Retina (tissue), 1 donor: ENCODE results near the gene A2ML1.
"Not testable (repeated sequence)": the region's sequence is repeated elsewhere in the genome, so short reads cannot be mapped to it uniquely, and the experiment has no call there.

Experiments used
- DNase-seq: peaks from one replicate; pipeline ENCODE4 v3.0.0-alpha.2; 2016

Gene A2ML1

DNA sequence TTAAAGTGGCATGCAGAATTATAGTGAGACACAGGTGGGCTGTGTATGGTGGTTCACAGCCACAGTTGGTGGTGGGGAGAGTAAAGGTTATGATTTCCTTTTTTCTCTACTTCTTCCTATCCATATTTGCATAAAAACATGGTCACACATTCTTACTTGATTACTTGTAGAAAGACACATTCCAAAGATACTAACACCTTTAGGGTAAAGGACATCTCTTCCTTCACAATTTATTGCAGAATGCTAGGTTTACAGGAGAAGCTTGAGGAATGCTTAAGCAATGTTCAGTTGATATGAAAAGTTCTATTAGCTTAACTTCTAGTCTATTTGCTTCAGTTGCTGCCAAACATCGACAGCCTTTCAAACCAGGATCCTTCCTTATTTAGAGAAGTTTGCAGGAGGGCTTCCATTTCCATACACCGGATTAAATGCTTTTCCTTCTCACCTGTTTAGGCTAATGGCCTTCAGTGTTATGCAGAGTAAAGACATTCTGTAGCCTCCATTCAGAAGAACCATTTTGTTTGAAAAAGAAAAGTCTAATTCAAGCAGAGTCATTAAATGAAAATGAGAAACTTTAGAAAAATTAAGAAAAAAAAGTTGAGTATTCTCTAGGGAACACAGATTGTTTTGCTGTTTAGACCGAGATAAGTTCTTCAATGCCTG, 89.3 kb downstream of the A2ML1 start:
- no peak for DNase-seq

DNA sequence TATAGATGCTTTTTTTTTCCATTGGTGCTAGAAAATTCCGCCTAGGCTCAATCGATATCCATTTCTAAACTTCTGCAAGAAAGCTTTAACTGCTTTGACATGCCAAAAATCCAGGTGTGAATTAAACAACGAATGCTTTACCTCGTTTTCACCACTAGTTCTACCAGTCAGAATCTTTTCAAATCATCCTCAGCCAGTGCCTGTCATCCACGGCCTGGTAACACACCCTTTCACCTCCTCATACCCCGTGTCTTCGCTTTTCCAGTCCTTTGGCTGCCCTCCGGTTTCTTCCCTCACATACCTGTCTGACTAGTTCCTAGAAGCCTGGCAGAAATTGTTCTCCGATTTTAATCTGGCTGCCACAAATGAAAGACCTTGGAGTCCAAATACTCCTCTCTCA, 90.5 kb downstream of the A2ML1 start:
- DNase-seq = peak; percentile 59

DNA sequence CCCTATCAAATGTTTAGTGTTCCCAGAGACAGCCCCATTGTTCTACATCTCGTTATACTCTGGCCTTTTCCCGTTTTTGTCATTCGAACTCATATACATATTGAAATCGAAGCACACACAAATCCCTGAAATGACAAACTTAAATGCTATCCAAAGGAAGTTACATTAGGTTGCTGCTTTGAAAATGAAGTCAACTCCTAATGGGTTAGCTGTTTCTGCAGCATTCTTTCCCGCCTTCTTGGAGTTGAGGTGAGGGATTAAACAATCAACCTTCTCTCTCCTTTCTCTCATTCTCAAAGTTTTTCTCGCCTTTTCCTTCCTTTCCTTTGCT, 91.2 kb downstream of the A2ML1 start:
- no peak for DNase-seq

DNA sequence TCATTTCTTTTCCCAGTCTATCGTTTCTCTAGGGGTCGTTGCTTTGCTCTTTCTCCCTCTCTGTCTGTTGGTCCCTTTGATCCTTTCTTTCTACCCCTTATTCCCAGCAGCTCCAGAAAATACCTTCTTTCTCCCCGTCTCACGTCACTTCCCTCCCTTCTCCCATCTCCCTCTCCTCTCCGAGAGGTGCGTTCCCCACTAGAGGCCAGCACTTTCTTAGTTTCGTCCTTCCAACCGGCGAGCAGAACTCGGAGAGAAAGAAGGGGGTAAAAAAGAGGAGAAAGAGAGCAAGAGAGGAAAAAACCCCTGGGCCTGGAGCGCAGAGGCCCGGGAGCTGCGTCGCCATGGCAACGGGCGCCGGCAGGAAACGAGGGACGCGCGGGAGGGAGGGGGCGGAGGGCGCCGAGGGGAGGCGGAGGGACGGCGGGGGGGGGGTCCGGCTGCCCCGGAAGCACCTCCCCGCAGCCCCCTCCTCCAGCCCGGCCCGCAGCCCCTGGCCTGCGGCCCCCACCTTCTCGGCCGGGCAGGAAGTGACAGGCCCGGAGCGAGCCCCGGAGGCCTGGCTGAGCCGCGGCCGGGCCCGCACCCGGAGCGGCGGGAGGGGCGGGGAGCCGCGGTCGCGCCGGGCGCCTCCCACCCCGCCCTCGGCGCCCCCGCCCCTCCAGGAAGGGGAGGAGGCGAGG, 91.8 kb downstream of the A2ML1 start, which contains the start of gene PHC1:
Gene PHC1, plus strand, starts transcription at position 477 of the 683 bp plus-strand sequence. CDS start 3,169 bp downstream, outside the sequence.
- peak; percentile 92 for DNase-seq

GRCh38 chr12:8914716-8915526, 92.5 kb downstream of the A2ML1 start:
- DNase-seq = peak; percentile 75

DNA sequence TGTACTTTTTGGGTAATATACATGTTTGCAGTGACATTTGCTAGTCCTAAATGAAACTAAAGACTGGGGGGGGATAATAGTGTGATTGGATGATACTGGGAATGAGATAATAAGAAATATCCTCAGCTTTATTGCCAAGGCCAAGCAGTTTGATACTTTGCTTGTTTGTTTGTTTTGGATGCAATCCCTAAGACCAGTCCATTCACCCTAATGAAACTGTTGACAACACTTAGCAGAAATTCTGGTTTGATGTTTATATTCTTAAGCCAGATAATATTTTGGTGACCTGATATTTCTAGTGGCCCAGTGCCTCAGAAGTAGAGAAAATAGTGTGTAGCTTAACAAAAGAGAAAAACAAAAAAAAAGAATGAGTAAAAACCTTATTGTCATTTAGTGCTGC, 93.7 kb downstream of the A2ML1 start:
- DNase-seq = no peak

GRCh38 chr12:8917031-8917430, 94.6 kb downstream of the A2ML1 start:
- DNase-seq = no peak

DNA sequence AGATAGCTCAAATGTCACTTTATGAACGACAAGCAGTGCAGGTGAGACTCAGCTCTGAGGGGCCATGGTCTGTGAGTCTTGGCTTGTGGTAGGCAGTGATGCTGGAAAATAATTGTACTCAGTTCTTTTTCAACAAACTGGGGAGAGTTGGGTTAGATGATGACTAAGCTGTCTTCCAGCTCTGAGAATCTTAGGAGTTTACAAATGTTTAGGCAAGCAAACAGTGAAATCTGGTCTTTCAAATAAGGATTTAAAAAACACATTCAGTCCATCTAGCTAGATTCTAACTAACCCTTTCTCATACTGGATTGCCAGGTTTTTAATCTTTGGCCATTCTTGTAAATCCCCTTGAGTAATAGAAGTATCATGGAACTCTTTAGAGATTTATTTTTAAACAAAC, 95.3 kb downstream of the A2ML1 start:
- DNase-seq = no peak

DNA sequence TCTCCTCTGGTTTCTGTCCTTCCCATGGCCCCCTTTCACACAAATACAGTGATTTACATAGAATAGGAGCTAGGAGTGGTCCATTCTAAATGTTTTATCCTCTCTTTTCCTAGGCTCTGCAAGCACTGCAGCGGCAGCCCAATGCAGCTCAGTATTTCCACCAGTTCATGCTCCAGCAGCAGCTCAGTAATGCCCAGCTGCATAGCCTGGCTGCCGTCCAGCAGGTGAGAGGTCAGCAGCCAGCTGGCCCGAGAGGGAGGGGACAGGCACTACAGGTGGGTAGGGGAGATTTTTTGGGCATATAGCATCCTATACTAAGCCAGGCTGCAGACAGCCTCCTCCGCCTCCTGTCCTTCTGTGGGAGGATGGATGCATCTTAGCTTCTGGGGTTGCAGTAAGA, 97.2 kb downstream of the A2ML1 start:
- DNase-seq = not testable (repeated sequence)

DNA sequence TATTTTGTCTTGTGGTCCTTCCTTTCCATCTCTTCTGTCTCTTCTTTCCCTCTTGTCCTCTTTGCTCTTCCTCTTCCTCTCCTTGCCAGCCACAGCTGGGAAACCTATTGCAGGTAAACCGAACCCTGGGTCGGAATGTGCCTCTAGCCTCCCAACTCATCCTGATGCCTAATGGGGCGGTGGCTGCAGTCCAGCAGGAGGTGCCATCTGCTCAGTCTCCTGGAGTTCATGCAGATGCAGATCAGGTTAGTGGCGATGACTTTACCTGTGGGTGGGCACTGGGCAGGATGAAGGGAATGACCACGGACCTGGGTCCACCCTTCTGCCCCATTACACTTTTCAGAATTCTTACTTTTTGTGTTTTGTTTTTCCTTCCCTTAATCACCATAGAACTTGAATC, 100.1 kb downstream of the A2ML1 start:
- no peak for DNase-seq
